SU-DHL-6 (cell line): ENCODE data around the gene ZNF189.

Experiments used
- H2AFZ ChIP-seq: fragments of 200-600 bp; sonication (generic); 2 replicates; pipeline ENCODE4 v1.6.1; 2014; ENCODE audit warnings: low read depth, mild to moderate bottlenecking, moderate library complexity, mixed read lengths, antibody characterized with exemption, low read length; ENCODE audit not compliant: severe bottlenecking
- H3F3A ChIP-seq: fragments of 200-600 bp; shearing (Covaris generic); 2 replicates; pipeline ENCODE4 v1.6.0; 2016; ENCODE audit warnings: antibody characterized with exemption, mild to moderate bottlenecking; ENCODE audit not compliant: insufficient read depth
- H3K27ac ChIP-seq: fragments of 200-600 bp; sonication (generic); 2 replicates; pipeline ENCODE4 v1.5.1; 2016; ENCODE audit warnings: low read depth, mild to moderate bottlenecking, low read length, moderate library complexity, mixed read lengths
- H3K27me3 ChIP-seq: fragments of 200-600 bp; sonication (generic), shearing (Covaris generic); 2 replicates; pipeline ENCODE4 v1.6.0; 2014; ENCODE audit warnings: mild to moderate bottlenecking, low read length
- H3K36me3 ChIP-seq: fragments of 200-600 bp; sonication (generic); 2 replicates; pipeline ENCODE4 v1.6.1; 2014; ENCODE audit warnings: mild to moderate bottlenecking, low read length, mixed read lengths
- H3K4me2 ChIP-seq: fragments of 300-600, 200-600 bp; shearing (Covaris generic), sonication (generic); 2 replicates; pipeline ENCODE4 v1.6.0; 2014; ENCODE audit warnings: low read length, low read depth, mild to moderate bottlenecking; ENCODE audit not compliant: poor library complexity, severe bottlenecking
- H3K4me3 ChIP-seq: fragments of 200-600 bp; sonication (generic); 2 replicates; pipeline ENCODE4 v1.5.1; 2014; ENCODE audit warnings: antibody characterized with exemption, low read length, mild to moderate bottlenecking, mixed read lengths; ENCODE audit not compliant: insufficient read depth, poor library complexity, severe bottlenecking
- H3K79me2 ChIP-seq: fragments of 200-600 bp; sonication (generic); 2 replicates; pipeline ENCODE4 v1.6.1; 2014; ENCODE audit warnings: mild to moderate bottlenecking, low read length, moderate library complexity; ENCODE audit not compliant: insufficient read depth
- H3K9ac ChIP-seq: fragments of 200-600 bp; sonication (generic); 2 replicates; pipeline ENCODE4 v1.7.0; 2014; ENCODE audit warnings: mild to moderate bottlenecking, low read length
- H3K9me2 ChIP-seq: fragments of 200-600 bp; sonication (generic); replicated peaks from 2 replicates; pipeline ENCODE4 v1.6.1; 2014; ENCODE audit warnings: low read length; ENCODE audit not compliant: insufficient read depth
- H3K9me3 ChIP-seq: fragments of 200-600 bp; sonication (generic); 2 replicates; pipeline ENCODE4 v1.6.1; 2014; ENCODE audit warnings: low read length, mixed read lengths; ENCODE audit not compliant: insufficient read depth
- H4K20me1 ChIP-seq: fragments of 200-600 bp; sonication (generic); 2 replicates; pipeline ENCODE4 v1.6.1; 2014; ENCODE audit warnings: low read depth, mild to moderate bottlenecking, antibody characterized with exemption, low read length, moderate library complexity, mixed read lengths
- CTCF ChIP-seq: fragments of 200-600 bp; sonication (generic); IDR thresholded peaks from one replicate; pipeline ENCODE4 v1.5.1; 2017; ENCODE audit warnings: antibody characterized with exemption, mild to moderate bottlenecking, low read length, moderate library complexity; ENCODE audit not compliant: insufficient read depth, poor library complexity, severe bottlenecking
- EZH2phosphoT487 ChIP-seq: fragments of 200-600 bp; sonication (generic), shearing (Covaris generic); conservative IDR thresholded peaks from 2 replicates; pipeline ENCODE4 v1.6.1; 2018; ENCODE audit warnings: mild to moderate bottlenecking, antibody characterized with exemption, low read length, moderate library complexity, mixed read lengths

The ZNF189 gene

GRCh38 chr9:101356619-101357018 lies 42.0 kb upstream of the ZNF189 start:
- TF ChIP-seq CTCF (no peak), EZH2phosphoT487 (no peak)
- Histone ChIP-seq H3K9me2 (no peaks in the 10 kb centered on the region), H3K9me3 (no peaks in the 10 kb centered on the region), H3K36me3 (no peaks in the 10 kb centered on the region), H3K4me2 (no peak overlapping the region), H3K4me3 (no peak overlapping the region), H3K9ac (no peak overlapping the region), H2AFZ (no peak overlapping the region), H3F3A (no peaks in the 10 kb centered on the region), H3K79me2 (no peaks in the 10 kb centered on the region), H3K27me3 (no peaks in the 10 kb centered on the region), H4K20me1 (no peaks in the 10 kb centered on the region), H3K27ac (no peak overlapping the region)

- no peak for TF ChIP-seq EZH2phosphoT487
- H3K9me3 ChIP-seq = no peaks in the 10 kb centered on the region
These were observed 39.0 kb upstream of the ZNF189 start for GRCh38 chr9:101359679-101360078.

GRCh38 chr9:101360647-101361046 lies 38.0 kb upstream of the ZNF189 start:
- TF ChIP-seq CTCF (no peak), EZH2phosphoT487 (no peak)
- H4K20me1 ChIP-seq = no peaks in the 10 kb centered on the region
- H3K27me3 ChIP-seq = no peaks in the 10 kb centered on the region
- H3K9me3 ChIP-seq = no peaks in the 10 kb centered on the region
- no peak overlapping the region for H3K4me3 ChIP-seq
- H3K4me2 ChIP-seq = no peak overlapping the region
- no peaks in the 10 kb centered on the region for H3F3A ChIP-seq
- no peaks in the 10 kb centered on the region for H3K79me2 ChIP-seq
- no peaks in the 10 kb centered on the region for H3K9me2 ChIP-seq
- no peak overlapping the region for H3K27ac ChIP-seq
- no peaks in the 10 kb centered on the region for H3K36me3 ChIP-seq
- no peak overlapping the region for H3K9ac ChIP-seq
- no peak overlapping the region for H2AFZ ChIP-seq

More at GRCh38 chr9:101359679-101360078, 39.0 kb upstream of the ZNF189 start:
- H3K27me3 ChIP-seq = no peaks in the 10 kb centered on the region
- H3K79me2 ChIP-seq = no peaks in the 10 kb centered on the region
- no peaks in the 10 kb centered on the region for H3K9me2 ChIP-seq
- H4K20me1 ChIP-seq = no peaks in the 10 kb centered on the region
- no peak overlapping the region for H3K9ac ChIP-seq
- no peak overlapping the region for H2AFZ ChIP-seq
- no peaks in the 10 kb centered on the region for H3F3A ChIP-seq
- no peak overlapping the region for H3K4me2 ChIP-seq
- H3K27ac ChIP-seq = no peak overlapping the region
- no peaks in the 10 kb centered on the region for H3K36me3 ChIP-seq
- no peak overlapping the region for H3K4me3 ChIP-seq

- Histone ChIP-seq H3K9ac (no peak overlapping the region), H3K27me3 (no peaks in the 10 kb centered on the region), H3K27ac (no peak overlapping the region), H3K9me2 (no peaks in the 10 kb centered on the region), H2AFZ (no peak overlapping the region), H3K4me3 (no peak overlapping the region), H3F3A (no peaks in the 10 kb centered on the region), H3K79me2 (no peaks in the 10 kb centered on the region), H4K20me1 (no peaks in the 10 kb centered on the region), H3K4me2 (no peak overlapping the region), H3K9me3 (no peaks in the 10 kb centered on the region), H3K36me3 (no peaks in the 10 kb centered on the region)
- TF ChIP-seq EZH2phosphoT487 (no peak), CTCF (no peak)
These were observed 36.2 kb upstream of the ZNF189 start for GRCh38 chr9:101362450-101362849.
